Lung (tissue), 12 donors: Measurements from ENCODE around the gene RGS8. TPM values are rescaled to one million over a fixed set of nuclear protein-coding genes. Genes with fewer than 3 reads are reported as not detected.
"Not testable (repeated sequence)": the region's sequence is repeated elsewhere in the genome, so short reads cannot be mapped to it uniquely, and the experiment has no call there.

Experiments
- ATAC-seq: fragments of 200-7000 bp; cut with Tn5 transposase; one replicate; pipeline ENCODE4 v1.9.1; 2020; ENCODE audit warnings: moderate number of reproducible peaks; ENCODE audit not compliant: insufficient read depth, low FRiP score
- DNase-seq, 3 donors: peaks; one replicate each; pipeline ENCODE4 v3.0.0-alpha.2; 2013 to 2017
- H3K27ac ChIP-seq, 2 donors: one replicate each; pipeline ENCODE4 v1.5.1; 2013; ENCODE audit warnings: mild to moderate bottlenecking in 2 of 2, moderate library complexity in 2 of 2, control low read depth in 1 of 2, inconsistent platforms in 1 of 2, low read depth in 1 of 2, low read length in 1 of 2
- H3K27me3 ChIP-seq, 3 donors: one replicate each; pipeline ENCODE4 v1.5.1; 2013; ENCODE audit warnings: low read length in 2 of 3; ENCODE audit not compliant: control insufficient read depth in 3 of 3, insufficient read depth in 3 of 3
- H3K36me3 ChIP-seq, 4 donors: one replicate each; pipeline ENCODE4 v1.5.1; 2013; ENCODE audit warnings: low read length in 4 of 4, mild to moderate bottlenecking in 1 of 4, moderate library complexity in 1 of 4; ENCODE audit not compliant: control insufficient read depth in 4 of 4, insufficient read depth in 4 of 4
- H3K4me1 ChIP-seq, 5 donors: one replicate each; pipeline ENCODE4 v1.5.1; 2013; ENCODE audit warnings: low read length in 5 of 5, mild to moderate bottlenecking in 2 of 5, moderate library complexity in 1 of 5; ENCODE audit not compliant: control insufficient read depth in 5 of 5, insufficient read depth in 5 of 5
- H3K4me3 ChIP-seq: one replicate; pipeline ENCODE4 v1.5.1; 2013; ENCODE audit warnings: mild to moderate bottlenecking, control low read depth, moderate library complexity
- H3K9ac ChIP-seq, 2 donors: one replicate each; pipeline ENCODE4 v1.5.1; 2013; ENCODE audit warnings: low read length in 2 of 2, control low read depth in 1 of 2; ENCODE audit not compliant: insufficient read depth in 1 of 2
- H3K9me3 ChIP-seq, 4 donors: one replicate each; pipeline ENCODE4 v1.5.1; 2013; ENCODE audit warnings: low read length in 3 of 4, mild to moderate bottlenecking in 1 of 4, moderate library complexity in 1 of 4; ENCODE audit not compliant: control insufficient read depth in 4 of 4, insufficient read depth in 3 of 4
- WGBS, 2 donors: extraction: QIAGEN DNeasy Blood & Tissue Kit; methylation state at CpG; one replicate each; pipeline ENCODE4 v1.1.7; 2013; 5-methylcytosine and 5-hydroxymethylcytosine counted together
- polyA plus RNA-seq, 2 donors: library from polyadenylated mRNA; stranded (reverse); fragments of 200-250 nt; gene quantifications; one replicate each; pipeline ENCODE4 v1.2.1, GENCODE V29; 2013
- total RNA-seq, 2 donors: library from RNA; depleted of rRNA in 1 of 2; stranded (reverse); fragments of >200 nt in 1 of 2; gene quantifications; one replicate each; pipeline ENCODE4 v1.2.1, GENCODE V29; 2014 to 2021
- TF ChIP-seq, protein P1 (sequence below): IDR thresholded peaks from 2 replicates; pipeline ENCODE4 v1.5.1; 2012; ENCODE audit warnings: mild to moderate bottlenecking; ENCODE audit errors: control extremely low read depth, extremely low read depth
- donor health status: control.
- donor health status: control.
- donor health status: Bipolar disorder and iron deficiency.
- donor health status: healthy.
- donor health status: DM: yes; HTN: yes; CAD: no.

Gene RGS8
- total and polyA plus RNA-seq, 4 donors: 0.02 to 0.03 (median 0.02) TPM; not detected in 1

DNA sequence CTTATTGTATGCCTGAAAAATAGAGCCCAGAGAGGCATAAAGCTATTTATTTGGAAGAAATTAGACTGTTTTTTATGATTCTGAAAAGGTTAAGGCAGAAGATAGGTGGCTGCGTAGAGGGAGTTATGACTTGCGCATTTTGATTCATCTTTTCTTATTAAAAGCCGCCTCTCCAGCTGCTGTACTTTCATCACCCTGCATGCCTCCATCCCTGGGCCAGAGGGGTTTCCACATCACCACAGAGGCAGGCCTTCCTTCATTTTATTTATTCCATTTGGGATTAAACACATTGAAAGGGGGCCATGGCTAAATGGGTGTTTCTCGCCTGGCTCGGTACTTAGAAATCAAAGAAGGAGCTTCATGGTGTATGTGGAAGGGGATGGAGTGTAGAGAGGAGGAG, 14.6 kb upstream of the RGS8 start:
- DNase-seq (no peak), ATAC-seq (no peak)
- H3K36me3 ChIP-seq: no peaks in the 10 kb centered on the region
- WGBS, 2 donors: 96 to 98% methylated on average over 5 of the region's 5 CpGs
- no peak overlapping the region for H3K9ac ChIP-seq
- no peak overlapping the region for H3K4me3 ChIP-seq
- TF ChIP-seq, protein P1, sequence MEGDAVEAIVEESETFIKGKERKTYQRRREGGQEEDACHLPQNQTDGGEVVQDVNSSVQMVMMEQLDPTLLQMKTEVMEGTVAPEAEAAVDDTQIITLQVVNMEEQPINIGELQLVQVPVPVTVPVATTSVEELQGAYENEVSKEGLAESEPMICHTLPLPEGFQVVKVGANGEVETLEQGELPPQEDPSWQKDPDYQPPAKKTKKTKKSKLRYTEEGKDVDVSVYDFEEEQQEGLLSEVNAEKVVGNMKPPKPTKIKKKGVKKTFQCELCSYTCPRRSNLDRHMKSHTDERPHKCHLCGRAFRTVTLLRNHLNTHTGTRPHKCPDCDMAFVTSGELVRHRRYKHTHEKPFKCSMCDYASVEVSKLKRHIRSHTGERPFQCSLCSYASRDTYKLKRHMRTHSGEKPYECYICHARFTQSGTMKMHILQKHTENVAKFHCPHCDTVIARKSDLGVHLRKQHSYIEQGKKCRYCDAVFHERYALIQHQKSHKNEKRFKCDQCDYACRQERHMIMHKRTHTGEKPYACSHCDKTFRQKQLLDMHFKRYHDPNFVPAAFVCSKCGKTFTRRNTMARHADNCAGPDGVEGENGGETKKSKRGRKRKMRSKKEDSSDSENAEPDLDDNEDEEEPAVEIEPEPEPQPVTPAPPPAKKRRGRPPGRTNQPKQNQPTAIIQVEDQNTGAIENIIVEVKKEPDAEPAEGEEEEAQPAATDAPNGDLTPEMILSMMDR: no peak
- no peak overlapping the region for H3K27ac ChIP-seq
- no peaks in the 10 kb centered on the region for H3K27me3 ChIP-seq
- H3K4me1 ChIP-seq: peaks cover 0 to 11% (median 0%) of the 10 kb centered on the region in 5 donors
- H3K9me3 ChIP-seq: no peaks in the 10 kb centered on the region

DNA sequence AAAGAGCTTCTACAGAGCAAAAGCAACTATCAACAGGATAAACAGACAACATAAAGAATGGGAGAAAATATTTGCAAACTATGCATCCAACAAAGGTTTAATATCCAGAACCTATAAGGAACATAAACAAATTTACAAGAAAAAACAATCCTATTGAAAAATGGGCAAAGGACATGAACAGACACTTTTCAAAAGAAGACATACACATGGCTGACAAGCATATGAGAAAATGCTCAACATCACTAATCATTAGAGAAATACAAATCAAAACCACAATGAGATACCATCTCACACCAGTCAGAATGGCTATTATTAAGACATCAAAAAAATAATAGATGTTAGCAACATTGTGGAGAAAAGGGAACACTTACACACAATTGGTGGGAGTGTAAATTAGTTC, 8.8 kb upstream of the RGS8 start:
- not testable (repeated sequence) for DNase-seq, H3K27me3 ChIP-seq

DNA sequence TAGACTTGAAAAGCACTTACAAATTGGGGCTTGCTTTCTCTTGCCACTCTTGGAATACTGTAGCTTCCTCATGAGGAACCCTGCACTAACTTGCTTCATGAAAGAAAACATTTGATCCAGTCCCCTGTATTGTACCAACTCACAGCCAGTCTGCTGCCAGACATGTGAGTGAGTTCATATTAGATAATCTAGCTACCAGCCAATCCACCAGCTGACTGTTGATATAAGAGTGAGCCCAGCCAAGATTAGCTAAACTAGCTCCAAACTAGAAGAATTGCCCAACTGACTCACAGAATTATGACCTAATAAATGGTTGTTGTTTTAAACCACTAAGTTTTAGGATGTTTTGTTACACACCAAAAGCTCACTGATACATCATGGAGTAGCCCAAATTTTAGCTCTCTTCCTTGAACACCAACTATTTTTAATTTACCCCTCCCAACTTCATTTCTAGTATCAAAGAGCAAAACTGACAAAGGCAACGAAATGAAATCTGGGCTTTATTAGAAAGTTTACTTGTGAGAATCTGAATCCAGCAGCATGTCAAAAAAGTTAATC, 6.6 kb upstream of the RGS8 start:
- DNase-seq: no peak
- Histone ChIP-seq H3K4me3 (no peak overlapping the region), H3K36me3 (no peaks in the 10 kb centered on the region), H3K27ac (no peak overlapping the region), H3K9ac (no peak overlapping the region), H3K4me1 (no peaks in the 10 kb centered on the region), H3K9me3 (peaks cover 0 to 4% (median 0%) of the 10 kb centered on the region in 4 donors), H3K27me3 (no peaks in the 10 kb centered on the region)
- WGBS, 2 donors: 86 to 91% methylated on average over 1 of the region's 1 CpG
- no peak for ATAC-seq
- TF ChIP-seq, protein P1: no peak

More for the DNA sequence above, 8.8 kb upstream of the RGS8 start:
- not testable (repeated sequence) for H3K9ac ChIP-seq, H3K27ac ChIP-seq, H3K4me3 ChIP-seq, H3K36me3 ChIP-seq, H3K4me1 ChIP-seq, ATAC-seq, H3K9me3 ChIP-seq

DNA sequence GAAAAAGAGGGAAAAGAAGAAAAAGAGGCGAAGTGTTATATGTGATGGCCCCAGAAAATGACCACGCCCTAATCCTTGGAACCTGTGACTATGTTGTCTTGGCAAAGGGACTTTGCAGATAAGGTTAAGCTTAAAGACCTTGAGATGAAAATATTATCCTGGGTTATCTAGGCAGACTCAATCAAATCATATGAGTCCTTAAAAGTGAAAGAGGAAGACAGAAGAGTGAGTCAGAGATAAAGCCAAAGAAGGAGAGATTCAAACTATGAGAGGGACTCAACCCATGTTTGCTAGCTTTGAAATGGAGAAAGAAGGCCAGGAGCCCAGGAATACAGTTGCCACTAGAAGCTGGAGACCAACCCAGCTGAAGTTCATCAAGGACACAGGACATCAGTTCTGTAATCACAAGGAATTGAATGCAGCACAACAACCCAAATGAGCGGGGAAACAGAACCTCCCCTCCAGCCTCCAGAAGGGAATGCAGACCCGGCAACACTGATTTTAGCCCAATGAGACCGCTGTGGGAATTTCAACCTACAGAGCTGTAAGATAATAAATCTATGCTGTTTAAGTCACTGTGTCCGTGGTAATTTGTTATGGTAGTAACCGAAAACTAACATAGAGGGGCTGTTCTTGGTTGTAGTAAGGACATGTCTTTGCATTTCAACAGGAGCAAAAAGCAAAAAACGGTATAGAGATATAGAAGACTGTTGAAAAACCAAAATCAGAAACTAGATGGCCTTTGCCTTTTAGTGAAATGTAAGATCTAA, 4.2 kb upstream of the RGS8 start:
- no peak for ATAC-seq
- WGBS, 2 donors: 90 to 94% methylated on average over 8 of the region's 8 CpGs

More for the DNA sequence above, 4.2 kb upstream of the RGS8 start:
- H3K27me3 ChIP-seq: peaks cover 0 to 11% (median 10%) of the 10 kb centered on the region in 3 donors
- no peaks in the 10 kb centered on the region for H3K4me1 ChIP-seq
- H3K36me3 ChIP-seq: no peaks in the 10 kb centered on the region
- H3K27ac ChIP-seq: no peak overlapping the region
- no peak for DNase-seq
- no peak overlapping the region for H3K4me3 ChIP-seq
- peaks cover 0 to 4% (median 0%) of the 10 kb centered on the region in 4 donors for H3K9me3 ChIP-seq
- no peak overlapping the region for H3K9ac ChIP-seq
- TF ChIP-seq, protein P1: no peak
